Measurements from ENCODE around the gene HEPN1. TPM values are rescaled to one million over a fixed set of nuclear protein-coding genes. Genes with fewer than 3 reads are reported as not detected.

HEPN1 gene
- total RNA-seq, 1 donor from 2014 or later = not detected

Other genes with a start within 250 kb of the HEPN1 start
- 10.2 TPM for gene SIAE, start 245.5 kb upstream of the HEPN1 start, total RNA-seq
- gene SPA17, start 245.3 kb upstream of the HEPN1 start, total RNA-seq = 5.7 TPM
- gene NRGN, start 179.3 kb upstream of the HEPN1 start, total RNA-seq = 2.9 TPM
- gene VSIG2, start 167.0 kb upstream of the HEPN1 start, total RNA-seq = not detected
- 3.7 TPM for gene ESAM, start 157.0 kb upstream of the HEPN1 start, total RNA-seq
- 22.4 TPM for gene MSANTD2, start 118.8 kb upstream of the HEPN1 start, total RNA-seq
- gene ROBO3, start 53.8 kb upstream of the HEPN1 start, total RNA-seq = 10.2 TPM
- gene ROBO4, start 21.4 kb upstream of the HEPN1 start, total RNA-seq = 1.6 TPM
- gene HEPACAM, start 16.8 kb downstream of the HEPN1 start, total RNA-seq = 6.9 TPM
- 3.7 TPM for gene CCDC15, start 35.0 kb downstream of the HEPN1 start, total RNA-seq
- gene SLC37A2, start 144.1 kb downstream of the HEPN1 start, total RNA-seq = 1.2 TPM
- gene TMEM218, start 192.4 kb downstream of the HEPN1 start, total RNA-seq = 18.8 TPM
- gene PKNOX2, start 245.5 kb downstream of the HEPN1 start, total RNA-seq = 4.9 TPM